Naive thymus-derived CD8-positive, alpha-beta T cell (primary cell): ENCODE data around the gene CALM3. TPM values are rescaled to one million over a fixed set of nuclear protein-coding genes. Genes with fewer than 3 reads are reported as not detected.
"Not testable (repeated sequence)": the region's sequence is repeated elsewhere in the genome, so short reads cannot be mapped to it uniquely, and the experiment has no call there.

Source experiments
- ATAC-seq, 2 donors: fragments of 150-1000 bp; cut with Tn5 transposase in 1 of 2; sonication (Bioruptor Pico), chemical (Tn5 transposase) in 1 of 2; 1 replicate in 1 of 2; 2 replicates in 1 of 2; pipeline ENCODE4 v1.10.0; 2021; ENCODE audit warnings: mild to moderate bottlenecking in 2 of 2, moderate library complexity in 2 of 2
- POLR2A ChIA-PET: fragments of 350-600 bp; sonication (Branson Sonifier 250); formaldehyde crosslinking; loops from one replicate; lab custom pipeline; 2021; ENCODE audit warnings: antibody characterized with exemption; lab: Charles Lee
- DNase-seq, 10 donors: peaks; one replicate each; pipeline versions ENCODE4 v3.0.0 to v3.0.0-alpha.2; 2020 to 2022
- H3K27ac Mint-ChIP-seq, 10 donors: one replicate each; pipeline ENCODE4 v1.8.0; 2020 to 2022; ENCODE audit warnings: mild to moderate bottlenecking in 10 of 10, mixed read lengths in 10 of 10, moderate library complexity in 4 of 10, inconsistent platforms in 1 of 10
- H3K27me3 Mint-ChIP-seq, 5 donors: one replicate each; pipeline ENCODE4 v1.8.0; 2021 to 2022; ENCODE audit warnings: mixed read lengths in 5 of 5
- H3K36me3 Mint-ChIP-seq, 3 donors: one replicate each; pipeline ENCODE4 v1.8.0; 2020 to 2022; ENCODE audit warnings: mixed read lengths in 3 of 3, mild to moderate bottlenecking in 2 of 3, inconsistent platforms in 1 of 3
- H3K4me1 Mint-ChIP-seq, 4 donors: one replicate each; pipeline ENCODE4 v1.8.0; 2021 to 2022; ENCODE audit warnings: mixed read lengths in 4 of 4
- H3K4me3 Mint-ChIP-seq, 10 donors: one replicate each; pipeline ENCODE4 v1.8.0; 2020 to 2022; ENCODE audit warnings: mild to moderate bottlenecking in 10 of 10, mixed read lengths in 10 of 10, moderate library complexity in 6 of 10, inconsistent platforms in 1 of 10
- H3K9me3 Mint-ChIP-seq, 9 donors: one replicate each; pipeline ENCODE4 v1.8.0; 2020 to 2022; ENCODE audit warnings: mixed read lengths in 9 of 9, mild to moderate bottlenecking in 3 of 9, inconsistent platforms in 1 of 9, moderate library complexity in 1 of 9
- polyA plus RNA-seq, 3 donors: library from polyadenylated mRNA; unstranded; fragments of 300-500 nt; fragmentation: Illumina TruSeq; gene quantifications; one replicate each; pipeline ENCODE4 v1.2.3, GENCODE V29; 2021
- total RNA-seq, 8 experiments: library from RNA in 2 of 8; stranded (reverse) in 2 of 8; gene quantifications; one replicate each; pipeline ENCODE4 v1.2.3 and lab custom pipeline; 2021 to 2026

The CALM3 gene
- total RNA-seq (100 to 1,000 TPM; 185 to 190 TPM), polyA plus RNA-seq (100 to 1,000 TPM; 188 to 221 (median 214) TPM), total RNA-seq (lab: John Stamatoyannopoulos, UW) (103 to 233 (median 200) reads per million in 6 experiments)

DNA sequence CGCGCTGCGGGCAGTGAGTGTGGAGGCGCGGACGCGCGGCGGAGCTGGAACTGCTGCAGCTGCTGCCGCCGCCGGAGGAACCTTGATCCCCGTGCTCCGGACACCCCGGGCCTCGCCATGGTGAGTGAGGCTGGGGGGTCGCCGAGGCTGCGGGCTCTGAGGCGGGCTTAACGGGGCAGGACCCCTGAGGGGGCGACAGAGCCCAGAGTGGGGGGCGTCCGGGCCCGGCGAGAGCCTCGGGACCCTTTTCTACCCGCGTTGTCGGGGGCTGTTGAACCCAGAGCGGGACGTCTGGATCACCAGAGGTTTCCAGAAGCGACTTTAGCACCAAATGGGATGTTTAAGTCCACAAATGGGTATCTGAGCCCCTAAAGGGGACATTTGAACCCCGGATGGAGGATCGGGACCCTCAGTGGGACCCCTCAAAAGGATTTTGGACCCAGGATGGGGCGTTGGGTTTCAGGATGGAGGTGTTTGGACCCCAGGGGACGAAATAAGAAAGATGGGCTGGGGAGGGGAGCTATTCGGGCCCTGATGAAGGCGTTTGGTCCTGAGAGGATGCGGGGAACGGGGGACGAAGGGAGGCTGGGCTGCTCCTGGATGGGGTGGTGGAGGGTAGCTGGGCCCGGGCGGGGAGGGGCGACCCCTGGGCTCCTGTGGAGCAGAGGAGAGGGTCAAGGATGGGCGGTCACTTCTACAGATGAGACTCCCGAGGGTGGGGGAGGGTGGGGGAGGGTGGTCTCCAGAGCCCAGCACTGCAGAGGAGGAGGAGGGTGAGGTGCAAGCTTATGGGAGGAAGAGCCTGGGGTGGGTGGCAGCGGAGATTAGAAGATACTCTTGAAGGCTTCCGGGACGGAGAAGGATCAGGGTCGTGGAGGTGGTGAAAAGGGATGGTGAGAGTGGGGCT, at the start of gene CALM3:
Gene CALM3 (plus strand): TSS at position 13 of the 907 bp plus-strand sequence. CDS start 105 bp downstream, at position 118.
- DNase-seq (peak in 2 of 10 donors; percentile 8 to 20), ATAC-seq (no peak)
- peak within 1 kb of the TSS; percentile 100 for H3K27ac Mint-ChIP-seq
- peaks cover 26 to 63% (median 40%) of the 10 kb centered on the region in 4 donors for H3K4me1 Mint-ChIP-seq
- H3K9me3 Mint-ChIP-seq: peaks cover 0 to 11% (median 9%) of the 10 kb centered on the region in 9 donors
- peaks cover 0 to 14% (median 0%) of the 10 kb centered on the region in 3 donors for H3K36me3 Mint-ChIP-seq
- H3K4me3 Mint-ChIP-seq: peak within 1 kb of the TSS; percentile 95 to 100 (median 98)
- peaks cover 0 to 2% (median 0%) of the 10 kb centered on the region in 5 donors for H3K27me3 Mint-ChIP-seq
- POLR2A ChIA-PET: interaction anchor here (0.5 to 6.8 kb wide), 22 partner anchors 10 to 773 kb away, joined by 3 to 145 read pairs (median 5); partner anchors contain the start of gene DACT3

DNA sequence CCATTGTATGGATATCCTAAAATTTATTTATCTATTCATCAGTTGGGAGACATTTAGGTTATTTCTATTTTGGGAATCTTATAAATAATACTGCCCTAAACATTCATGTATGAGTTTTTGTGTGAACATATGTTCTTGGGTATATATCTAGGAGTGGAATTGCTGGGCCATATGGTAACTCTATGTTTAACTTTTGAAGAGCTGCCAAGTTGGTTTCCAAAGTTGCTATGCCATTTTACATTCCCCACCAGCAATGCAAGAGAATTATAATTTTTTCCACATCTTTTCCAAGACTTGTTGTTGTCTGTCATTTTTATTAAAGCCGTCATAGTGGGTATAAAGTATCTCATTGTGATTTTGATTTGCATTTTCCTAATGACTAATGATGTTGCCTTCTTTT, 48.2 kb upstream of the CALM3 start:
- ATAC-seq (no peak), DNase-seq (no peak)
- no peak overlapping the region for H3K27ac Mint-ChIP-seq
- H3K9me3 Mint-ChIP-seq: peaks cover 0 to 39% (median 16%) of the 10 kb centered on the region in 9 donors
- POLR2A ChIA-PET: no interaction called here
- peaks cover 0 to 34% (median 20%) of the 10 kb centered on the region in 3 donors for H3K36me3 Mint-ChIP-seq
- H3K27me3 Mint-ChIP-seq: peaks cover 2 to 16% (median 6%) of the 10 kb centered on the region in 5 donors
- H3K4me1 Mint-ChIP-seq: no peaks in the 10 kb centered on the region
- H3K4me3 Mint-ChIP-seq: no peak overlapping the region

DNA sequence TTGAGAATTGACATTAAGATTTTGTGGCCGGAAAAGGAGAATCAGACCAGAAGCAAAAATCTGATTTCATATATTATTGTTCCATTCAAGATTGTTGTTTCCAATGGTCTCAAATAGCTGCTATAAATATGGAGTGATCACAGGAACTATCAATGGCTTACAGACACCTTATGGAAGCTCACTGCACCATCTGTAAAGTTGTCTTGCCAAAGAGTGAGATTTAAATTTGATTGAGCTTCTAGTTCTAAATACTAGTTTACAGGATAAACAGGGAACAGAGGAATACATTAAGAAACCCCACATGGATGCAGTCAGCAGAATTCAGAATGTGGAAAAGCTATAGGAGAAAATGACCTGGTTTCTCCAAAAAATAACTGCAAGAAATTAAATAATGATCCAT, 47.0 kb upstream of the CALM3 start:
- H3K9me3 Mint-ChIP-seq: peaks cover 0 to 36% (median 16%) of the 10 kb centered on the region in 9 donors

DNA sequence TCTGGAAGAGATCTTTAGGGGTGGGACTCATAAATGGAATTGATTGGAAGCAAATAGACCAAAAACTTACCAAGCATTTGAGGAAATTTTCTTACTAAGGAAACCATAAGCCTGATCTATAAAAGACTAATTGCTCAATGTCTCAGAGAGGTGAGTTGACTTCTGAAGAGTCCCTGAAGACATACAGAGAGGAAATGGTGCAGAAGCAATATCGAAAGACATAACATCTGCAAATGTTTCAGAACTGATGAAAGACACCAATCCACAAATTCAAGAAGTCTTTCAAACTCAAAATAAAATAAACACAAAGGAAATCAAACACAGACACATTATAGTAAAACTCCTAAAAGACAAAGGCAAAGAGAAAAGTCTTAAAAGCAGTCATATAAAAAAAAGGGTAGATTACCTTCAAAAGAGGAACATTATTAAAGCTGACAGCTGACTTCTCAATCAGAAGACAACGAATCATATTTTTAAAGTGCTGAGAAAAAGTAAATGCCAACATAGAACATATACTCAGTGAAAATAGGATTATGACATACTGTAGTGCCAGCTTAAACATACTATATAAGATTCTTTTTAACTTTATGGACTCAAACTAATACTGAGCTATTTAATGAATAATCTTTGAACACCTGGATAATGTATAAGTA, 45.4 kb upstream of the CALM3 start:
- POLR2A ChIA-PET: no interaction called here
- Mint-ChIP-seq H3K4me1 (no peaks in the 10 kb centered on the region), H3K27me3 (peaks cover 2 to 16% (median 5%) of the 10 kb centered on the region in 5 donors), H3K4me3 (no peak overlapping the region), H3K36me3 (peaks cover 0 to 19% (median 16%) of the 10 kb centered on the region in 3 donors), H3K9me3 (peaks cover 0 to 26% (median 11%) of the 10 kb centered on the region in 9 donors), H3K27ac (no peak overlapping the region)
- DNase-seq: no peak
- ATAC-seq: no peak

More for the DNA sequence above, 47.0 kb upstream of the CALM3 start:
- DNase-seq (no peak), ATAC-seq (no peak)
- Mint-ChIP-seq H3K4me3 (no peak overlapping the region), H3K36me3 (peaks cover 0 to 34% (median 20%) of the 10 kb centered on the region in 3 donors), H3K27ac (no peak overlapping the region), H3K27me3 (peaks cover 2 to 16% (median 6%) of the 10 kb centered on the region in 5 donors), H3K4me1 (no peaks in the 10 kb centered on the region)
- POLR2A ChIA-PET: no interaction called here

DNA sequence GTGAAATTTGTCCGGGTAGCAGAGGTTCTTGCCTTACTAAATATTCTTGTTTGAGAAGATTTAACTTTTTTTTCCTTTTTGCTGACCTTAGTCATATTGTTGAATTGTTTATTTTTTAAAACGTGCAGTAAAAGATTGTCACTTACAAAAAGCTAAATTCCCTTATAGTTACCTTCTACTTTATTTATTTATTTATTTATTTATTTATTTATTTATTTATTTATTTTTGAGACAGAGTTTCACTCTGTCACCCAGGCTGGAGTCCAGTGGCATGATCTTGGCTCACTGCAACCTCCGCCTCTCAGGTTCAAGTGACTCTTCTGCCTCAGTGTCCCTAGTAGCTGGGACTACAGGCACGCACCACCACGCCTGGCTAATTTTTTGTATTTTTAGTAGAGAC, 44.7 kb upstream of the CALM3 start:
- ATAC-seq, DNase-seq: not testable (repeated sequence)

DNA sequence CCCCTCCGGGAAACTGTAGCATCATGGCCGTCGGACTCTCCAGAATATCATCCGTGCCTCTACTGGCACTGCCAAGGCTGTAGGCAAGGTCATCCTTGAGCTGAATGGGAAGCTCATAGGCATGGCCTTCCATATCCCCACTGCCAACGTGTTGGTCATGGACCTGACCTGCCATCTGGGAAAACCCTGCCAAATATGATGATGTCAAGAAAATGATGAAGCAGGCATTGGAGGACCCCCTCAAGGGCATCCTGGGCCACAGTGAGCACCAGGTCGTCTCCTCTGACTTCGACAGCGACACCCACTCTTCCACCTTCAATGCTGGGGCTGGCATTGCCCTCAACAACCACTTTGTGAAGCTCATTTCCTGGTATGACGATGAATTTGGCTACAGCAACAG, 41.9 kb upstream of the CALM3 start:
- Mint-ChIP-seq H3K27ac (no peak overlapping the region), H3K4me3 (no peak overlapping the region), H3K9me3 (peaks cover 0 to 10% (median 3%) of the 10 kb centered on the region in 9 donors), H3K4me1 (peaks cover 0 to 5% (median 1%) of the 10 kb centered on the region in 4 donors), H3K27me3 (peaks cover 0 to 3% (median under 1%) of the 10 kb centered on the region in 5 donors), H3K36me3 (peaks cover 0 to under 1% (median 0%) of the 10 kb centered on the region in 3 donors)
- POLR2A ChIA-PET: no interaction called here
- DNase-seq: no peak
- ATAC-seq: no peak

More for the DNA sequence above, 44.7 kb upstream of the CALM3 start:
- peaks cover 0 to 19% (median 4%) of the 10 kb centered on the region in 9 donors for H3K9me3 Mint-ChIP-seq
- H3K27me3 Mint-ChIP-seq, H3K4me3 Mint-ChIP-seq, H3K4me1 Mint-ChIP-seq, H3K27ac Mint-ChIP-seq, POLR2A ChIA-PET: not testable (repeated sequence)
- peaks cover 0 to 12% (median 9%) of the 10 kb centered on the region in 3 donors for H3K36me3 Mint-ChIP-seq

DNA sequence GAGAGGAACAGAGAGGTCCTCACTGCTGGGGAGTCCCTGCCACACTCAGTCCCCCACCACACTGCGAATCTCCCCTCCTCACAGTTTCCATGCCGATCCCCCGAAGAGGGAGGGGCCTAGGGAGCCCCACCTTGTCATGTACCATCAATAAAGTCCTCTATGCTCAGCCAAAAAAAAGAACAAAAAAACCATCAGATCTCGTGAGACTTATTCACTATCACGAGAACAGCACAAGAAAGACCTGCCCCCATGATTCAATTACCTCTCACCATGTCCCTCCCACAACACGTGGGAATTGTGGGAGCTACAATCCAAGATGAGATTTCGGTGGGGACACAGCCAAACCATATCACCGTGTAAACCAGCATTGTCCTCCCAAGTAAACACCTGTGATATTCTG, 41.5 kb upstream of the CALM3 start:
- H3K36me3 Mint-ChIP-seq, H3K4me1 Mint-ChIP-seq, ATAC-seq, DNase-seq, H3K9me3 Mint-ChIP-seq, H3K4me3 Mint-ChIP-seq, H3K27me3 Mint-ChIP-seq, H3K27ac Mint-ChIP-seq, POLR2A ChIA-PET: not testable (repeated sequence)

DNA sequence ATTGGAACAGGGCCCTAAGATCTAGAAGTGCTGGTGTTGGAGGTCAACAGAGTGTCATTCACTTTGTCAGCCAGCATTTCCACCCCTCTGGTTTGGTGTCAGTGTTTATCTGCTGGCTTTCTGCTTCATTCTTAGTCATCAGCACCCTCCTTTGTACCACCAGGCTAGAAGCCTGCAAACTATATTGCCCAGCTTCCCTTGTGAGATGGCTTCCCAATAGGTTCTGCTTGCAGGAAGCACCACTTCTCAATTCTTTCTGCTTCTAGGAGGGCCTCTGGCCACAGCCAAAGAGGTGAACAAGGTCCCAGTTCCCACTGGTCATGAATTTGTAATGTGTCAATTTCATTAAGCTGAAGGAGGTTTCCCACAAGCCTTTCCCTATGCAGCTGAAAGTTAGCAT, 36.4 kb upstream of the CALM3 start:
- Mint-ChIP-seq H3K9me3 (no peaks in the 10 kb centered on the region), H3K36me3 (no peaks in the 10 kb centered on the region), H3K4me3 (no peak overlapping the region), H3K27me3 (no peaks in the 10 kb centered on the region), H3K4me1 (peaks cover 0 to 5% (median 1%) of the 10 kb centered on the region in 4 donors), H3K27ac (no peak overlapping the region)
- DNase-seq (no peak), ATAC-seq (no peak)
- POLR2A ChIA-PET: no interaction called here

DNA sequence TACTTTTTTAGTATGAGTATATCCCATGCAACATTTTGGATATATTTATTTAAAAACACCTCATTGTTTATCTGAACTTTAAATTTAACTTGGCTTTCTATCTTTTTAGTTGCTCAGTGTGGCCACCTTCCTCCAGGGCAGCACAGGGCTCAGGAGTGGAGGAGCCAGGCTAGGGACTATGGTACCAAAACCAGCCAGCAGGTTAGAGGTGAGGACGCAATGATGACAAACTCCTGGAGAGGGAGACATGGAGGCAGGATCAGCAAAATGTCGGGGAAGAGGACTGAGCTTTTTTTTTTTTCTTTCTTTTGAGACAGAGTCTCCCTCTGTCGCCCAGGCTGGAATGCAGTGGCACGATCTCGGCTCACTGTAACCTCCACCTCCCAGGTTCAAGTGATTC, 29.6 kb upstream of the CALM3 start:
- Mint-ChIP-seq H3K36me3 (peaks cover 0 to 2% (median 0%) of the 10 kb centered on the region in 3 donors), H3K27me3 (peaks cover 0 to 3% (median 0%) of the 10 kb centered on the region in 5 donors), H3K27ac (no peak overlapping the region), H3K4me3 (no peak overlapping the region), H3K9me3 (no peaks in the 10 kb centered on the region), H3K4me1 (peaks cover 16 to 24% (median 18%) of the 10 kb centered on the region in 4 donors)
- ATAC-seq (peak in 1 of 2 donors; percentile 42), DNase-seq (no peak)
- POLR2A ChIA-PET: no interaction called here

DNA sequence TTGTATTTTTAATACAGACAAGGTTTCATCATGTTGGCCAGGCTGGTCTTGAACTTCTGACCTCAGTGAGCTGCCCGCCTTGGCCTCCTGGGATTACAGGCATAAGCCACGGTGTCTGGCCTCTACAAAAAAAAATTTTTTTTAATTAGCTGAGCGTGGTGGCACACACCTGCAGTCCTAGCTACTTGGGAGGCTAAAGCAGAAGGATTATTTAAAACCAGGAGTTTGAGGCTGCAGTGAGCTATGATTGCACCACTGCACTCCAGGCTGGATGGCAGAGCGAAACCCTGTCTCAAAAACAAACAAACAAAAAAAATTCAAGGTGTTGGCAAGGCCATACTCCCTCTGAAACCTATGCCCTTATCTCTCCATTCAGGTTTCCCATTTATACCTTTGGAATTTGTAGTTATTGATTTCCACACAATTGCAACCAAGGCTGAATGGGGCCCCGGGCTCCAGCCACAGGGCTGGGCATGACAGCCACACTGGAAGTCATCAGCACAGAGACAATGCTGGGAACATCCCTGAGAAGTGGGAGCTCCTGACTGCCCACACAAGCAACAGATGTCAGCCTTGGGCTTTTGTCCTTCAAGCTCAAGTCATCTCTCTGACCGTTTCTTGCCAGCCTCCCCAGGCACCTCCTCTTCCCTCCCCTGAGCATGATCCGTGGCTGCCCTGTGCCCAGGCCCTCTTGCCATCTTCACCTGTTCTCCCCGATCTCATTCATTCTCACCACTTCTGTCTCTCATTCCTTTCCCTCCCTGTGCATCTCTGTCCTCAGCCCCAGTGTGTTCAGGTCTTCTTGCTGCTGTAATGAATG, 27.2 kb upstream of the CALM3 start:
- POLR2A ChIA-PET: no interaction called here
- Mint-ChIP-seq H3K27ac (peak overlapping the region in 6 of 10 donors; percentile 11 to 89 (median 62)), H3K36me3 (peaks cover 0 to 2% (median 0%) of the 10 kb centered on the region in 3 donors)

DNA sequence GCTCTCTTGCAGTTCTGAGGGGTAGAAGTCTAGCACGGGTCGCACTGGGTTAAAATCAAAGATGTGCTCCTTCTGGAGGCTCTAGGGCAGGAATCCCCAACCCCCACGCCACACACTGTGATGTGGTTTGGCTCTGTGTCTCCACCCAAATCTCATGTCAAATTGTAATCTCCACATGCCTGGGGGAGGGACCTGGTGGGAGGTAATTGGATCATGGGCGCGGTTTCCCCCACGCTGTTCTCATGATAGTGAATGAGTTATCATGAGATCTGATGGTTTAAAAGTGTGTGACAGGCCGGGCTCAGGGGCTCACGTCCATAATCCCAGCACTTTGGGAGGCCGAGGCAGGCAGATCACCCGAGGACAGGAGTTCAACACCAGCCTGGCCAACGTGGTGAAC, 26.6 kb upstream of the CALM3 start:
- peaks cover 22 to 35% (median 27%) of the 10 kb centered on the region in 4 donors for H3K4me1 Mint-ChIP-seq
- no peaks in the 10 kb centered on the region for H3K9me3 Mint-ChIP-seq

More for the DNA sequence above, 27.2 kb upstream of the CALM3 start:
- Mint-ChIP-seq H3K9me3 (no peaks in the 10 kb centered on the region), H3K4me1 (peaks cover 17 to 30% (median 25%) of the 10 kb centered on the region in 4 donors), H3K4me3 (peak overlapping the region in 7 of 10 donors; percentile 16 to 76 (median 59)), H3K27me3 (peaks cover 0 to 3% (median 0%) of the 10 kb centered on the region in 5 donors)
- DNase-seq (no peak), ATAC-seq (no peak)

More for the DNA sequence above, 26.6 kb upstream of the CALM3 start:
- Mint-ChIP-seq H3K4me3 (peak overlapping the region in 8 of 10 donors; percentile 16 to 76 (median 58)), H3K27ac (peak overlapping the region in 7 of 10 donors; percentile 41 to 89 (median 60)), H3K27me3 (peaks cover 0 to 3% (median 1%) of the 10 kb centered on the region in 5 donors), H3K36me3 (peaks cover 0 to 2% (median 0%) of the 10 kb centered on the region in 3 donors)
- POLR2A ChIA-PET: interaction anchor here (0.6 kb wide), 1 partner anchor 855 kb away, joined by 5 read pairs; no protein-coding TSS in a partner anchor
- ATAC-seq: peak; percentile 53 to 90
- DNase-seq: peak in 7 of 10 donors; percentile 14 to 51 (median 39)
